Adrenal gland (tissue), 5 donors: ENCODE results near the gene GATAD2A.

ENCODE experiments used
- CTCF ChIP-seq, 6 experiments: fragments of 450-650 bp in 4 of 6; fragments of 200-600 bp in 2 of 6; sonication (generic) in 1 of 6; IDR thresholded peaks; 1 replicate in 5 of 6; 2 replicates in 1 of 6; pipeline versions ENCODE4 v1.5.1 to v1.8.0; 2016 to 2021; ENCODE audit warnings: antibody characterized with exemption in 6 of 6, mild to moderate bottlenecking in 2 of 6, moderate library complexity in 1 of 6
- POLR2A ChIP-seq, 2 donors: fragments of 450-650 bp; IDR thresholded peaks; one replicate each; pipeline ENCODE4 v1.6.1; 2017; ENCODE audit warnings: antibody characterized with exemption in 2 of 2, mild to moderate bottlenecking in 2 of 2, moderate library complexity in 1 of 2
- donor health status: DM: no; HTN: no; CAD: no.

GRCh38 chr19:19405971-19406877, 749 bp downstream of the GATAD2A start:
- TF ChIP-seq CTCF (IDR thresholded peaks at IDR 0.05), result no peak
- no peak for TF ChIP-seq POLR2A (IDR thresholded peaks at IDR 0.05)
